Left lung (tissue), 10 donors: Measurements from ENCODE around the gene MRPL14. TPM values are rescaled to one million over a fixed set of nuclear protein-coding genes. Genes with fewer than 3 reads are reported as not detected.
A peak's percentile ranks its signal among the peaks of the same experiment; 100 is the strongest.

Experiments
- ATAC-seq: fragments of 200-7000 bp; cut with Tn5 transposase; one replicate; pipeline ENCODE4 v1.9.1; 2020; ENCODE audit warnings: moderate library complexity
- DNase-seq, 4 donors: peaks; one replicate each; pipeline ENCODE4 v3.0.0-alpha.2; 2013 to 2020
- H3K27ac ChIP-seq, 2 donors: fragments of 200-600 bp; sonication (generic) in 1 of 2; one replicate each; pipeline versions ENCODE4 v1.5.0 to v1.8.0; 2020 to 2021
- H3K27me3 ChIP-seq, 2 donors: fragments of 200-600 bp; sonication (generic) in 1 of 2; one replicate each; pipeline versions ENCODE4 v1.5.0 to v1.8.0; 2020 to 2021
- H3K36me3 ChIP-seq, 2 donors: fragments of 200-600 bp; sonication (generic) in 1 of 2; one replicate each; pipeline versions ENCODE4 v1.5.0 to v1.8.0; 2020 to 2021
- H3K4me1 ChIP-seq, 2 donors: fragments of 200-600 bp; one replicate each; pipeline ENCODE4 v1.8.0; 2021
- H3K4me3 ChIP-seq, 2 donors: fragments of 200-600 bp; sonication (generic) in 1 of 2; one replicate each; pipeline versions ENCODE4 v1.5.0 to v1.8.0; 2020 to 2021; ENCODE audit warnings: mild to moderate bottlenecking in 1 of 2
- H3K9me3 ChIP-seq, 2 donors: fragments of 200-600 bp; sonication (generic) in 1 of 2; one replicate each; pipeline versions ENCODE4 v1.5.0 to v1.8.0; 2020 to 2021
- intact Hi-C, 2 donors: fragments of 100-400 bp; cut with DNase I; formaldehyde crosslinking; loops; one replicate each; pipeline versions ENCODE4 v1.11.2 to v1.14.2; 2022
- polyA plus RNA-seq, 6 donors: library from polyadenylated mRNA; unstranded; fragments of 120-200 nt; gene quantifications; one replicate each; pipeline ENCODE4 v1.2.1, GENCODE V29; 2013; ENCODE audit not compliant: insufficient read length in 6 of 6
- total RNA-seq, 2 donors: library from RNA; stranded (reverse); fragmentation: NEBNext Ultra II Directional; extraction: Animal tissue kit (Norgen Biotek cat#: 25700); gene quantifications; one replicate each; pipeline ENCODE4 v1.2.1, GENCODE V29; 2021
- TF ChIP-seq, protein P1 (sequence below), 2 donors: fragments of 200-600 bp; sonication (generic) in 1 of 2; IDR thresholded peaks; one replicate each; pipeline versions ENCODE4 v1.5.0 to v1.8.0; 2021; ENCODE audit warnings: antibody characterized with exemption in 2 of 2
- donor health status: DM: no; HTN: yes; CAD: no.
- donor health status: DM: no; HTN: no; CAD: no.

The MRPL14 gene
- total and polyA plus RNA-seq, 8 donors = 29.8 to 100 (median 37.6) TPM

DNA sequence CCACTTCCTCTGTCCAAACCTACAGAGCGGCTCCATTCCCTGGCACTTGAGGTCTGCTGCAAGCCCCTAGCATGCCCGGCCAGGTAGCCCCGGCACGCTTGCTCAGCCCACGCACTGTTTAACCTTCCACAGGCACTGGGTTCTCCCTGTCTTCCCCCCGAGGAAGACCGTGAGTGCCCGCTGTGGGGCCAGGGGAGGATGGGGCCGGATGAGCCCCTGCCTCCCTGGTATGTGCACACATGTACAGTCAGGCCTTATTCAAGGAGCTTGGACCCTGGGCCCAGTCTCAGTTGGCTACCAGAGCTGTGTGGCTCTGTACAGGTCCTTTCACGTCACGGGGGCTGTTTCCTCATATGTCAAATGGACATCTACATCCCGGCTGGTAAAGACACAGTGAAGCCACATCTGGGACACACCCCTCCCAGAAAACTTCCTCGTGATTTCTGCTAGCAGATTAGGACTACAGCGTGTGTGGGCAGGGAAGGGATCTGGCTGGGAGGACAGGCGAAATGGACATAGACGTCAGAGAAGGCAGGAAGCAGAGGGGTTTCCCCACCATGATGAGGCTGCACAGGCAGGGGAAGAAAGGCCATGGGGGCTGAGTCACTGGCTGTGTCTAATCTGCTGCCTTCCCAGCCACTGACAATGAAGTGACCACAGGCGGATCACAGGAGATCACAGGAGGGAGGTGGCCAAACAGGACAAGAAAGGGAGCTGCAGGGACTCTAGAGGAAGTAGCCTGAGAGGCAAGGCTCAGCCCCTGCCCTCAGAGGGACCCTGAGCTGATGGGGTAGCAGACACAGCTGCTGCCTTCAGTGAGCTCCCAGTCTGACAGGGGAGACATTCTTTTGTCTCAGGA, 62.9 kb downstream of the MRPL14 start:
- TF ChIP-seq, protein P1, sequence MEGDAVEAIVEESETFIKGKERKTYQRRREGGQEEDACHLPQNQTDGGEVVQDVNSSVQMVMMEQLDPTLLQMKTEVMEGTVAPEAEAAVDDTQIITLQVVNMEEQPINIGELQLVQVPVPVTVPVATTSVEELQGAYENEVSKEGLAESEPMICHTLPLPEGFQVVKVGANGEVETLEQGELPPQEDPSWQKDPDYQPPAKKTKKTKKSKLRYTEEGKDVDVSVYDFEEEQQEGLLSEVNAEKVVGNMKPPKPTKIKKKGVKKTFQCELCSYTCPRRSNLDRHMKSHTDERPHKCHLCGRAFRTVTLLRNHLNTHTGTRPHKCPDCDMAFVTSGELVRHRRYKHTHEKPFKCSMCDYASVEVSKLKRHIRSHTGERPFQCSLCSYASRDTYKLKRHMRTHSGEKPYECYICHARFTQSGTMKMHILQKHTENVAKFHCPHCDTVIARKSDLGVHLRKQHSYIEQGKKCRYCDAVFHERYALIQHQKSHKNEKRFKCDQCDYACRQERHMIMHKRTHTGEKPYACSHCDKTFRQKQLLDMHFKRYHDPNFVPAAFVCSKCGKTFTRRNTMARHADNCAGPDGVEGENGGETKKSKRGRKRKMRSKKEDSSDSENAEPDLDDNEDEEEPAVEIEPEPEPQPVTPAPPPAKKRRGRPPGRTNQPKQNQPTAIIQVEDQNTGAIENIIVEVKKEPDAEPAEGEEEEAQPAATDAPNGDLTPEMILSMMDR (IDR thresholded peaks at IDR 0.05) = no peak
- peak in 1 of 4 donors; percentile 90 for DNase-seq
- no peaks in the 10 kb centered on the region for H3K27me3 ChIP-seq
- intact Hi-C loops = no loop called here
- H3K4me1 ChIP-seq = peaks cover 11 to 51% of the 10 kb centered on the region in 2 donors
- no peak overlapping the region for H3K4me3 ChIP-seq
- no peaks in the 10 kb centered on the region for H3K9me3 ChIP-seq
- H3K27ac ChIP-seq = peak overlapping the region in 1 of 2 donors; percentile 58
- ATAC-seq = peak; percentile 78
- H3K36me3 ChIP-seq = no peaks in the 10 kb centered on the region

DNA sequence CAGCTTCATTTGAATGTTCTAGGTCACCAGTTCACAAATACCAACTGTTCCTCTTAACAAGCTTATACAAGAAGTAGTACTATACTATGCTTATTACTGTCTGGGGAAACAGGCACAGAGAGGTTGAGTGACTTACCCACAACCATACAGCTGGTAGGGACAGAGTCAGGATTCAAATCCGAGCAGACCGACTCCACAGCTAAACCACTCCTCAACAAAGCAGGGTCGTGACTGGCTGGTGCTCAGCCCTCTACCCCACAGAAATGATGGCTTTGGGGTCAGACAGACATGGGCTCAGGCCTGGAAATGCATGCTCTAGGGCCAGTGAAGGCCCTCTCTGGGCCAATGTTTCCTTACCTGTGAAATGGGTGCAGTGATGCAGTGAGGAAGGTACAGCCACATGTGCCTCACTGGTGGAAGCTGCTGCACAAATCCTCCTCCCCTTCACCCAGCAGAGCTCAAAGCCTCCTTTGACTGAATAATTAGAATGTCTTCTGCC, 63.6 kb downstream of the MRPL14 start:
- Histone ChIP-seq H3K4me3 (no peak overlapping the region), H3K27ac (no peak overlapping the region), H3K4me1 (peaks cover 18 to 58% of the 10 kb centered on the region in 2 donors), H3K36me3 (no peaks in the 10 kb centered on the region), H3K27me3 (no peaks in the 10 kb centered on the region), H3K9me3 (no peaks in the 10 kb centered on the region)
- intact Hi-C loops = no loop called here
- TF ChIP-seq, protein P1 (IDR thresholded peaks at IDR 0.05) = no peak
- DNase-seq = no peak
- ATAC-seq = no peak

Other genes starting within 250 kb of the MRPL14 start
- gene TMEM63B, start 102 bp upstream of the MRPL14 start, total RNA-seq = 100 to 1,000 TPM in 1 of 2 donors, 10 to 100 TPM in 1; 79.9 to 186 TPM
- gene TMEM63B, start 102 bp upstream of the MRPL14 start, polyA plus RNA-seq = 10 to 100 TPM; 29.8 to 36.4 (median 31.7) TPM
- gene CAPN11, start 31.4 kb upstream of the MRPL14 start, total RNA-seq = under 1 TPM; 0.23 to 0.29 TPM
- under 1 TPM in 5 of 6 donors, not detected in 1; 0.10 to 0.28 (median 0.16) TPM for gene CAPN11, start 31.4 kb upstream of the MRPL14 start, polyA plus RNA-seq
- gene MYMX, start 89.5 kb upstream of the MRPL14 start, total RNA-seq = under 1 TPM in 1 of 2 donors, not detected in 1; 0.34 TPM
- under 1 TPM in 5 of 6 donors, not detected in 1; 0.21 to 0.79 (median 0.32) TPM for gene MYMX, start 89.5 kb upstream of the MRPL14 start, polyA plus RNA-seq
- 10 to 100 TPM; 46.8 to 48.2 TPM for gene SLC29A1, start 96.1 kb upstream of the MRPL14 start, total RNA-seq
- 10 to 100 TPM; 22.4 to 31.9 (median 26.6) TPM for gene SLC29A1, start 96.1 kb upstream of the MRPL14 start, polyA plus RNA-seq
- gene HSP90AB1, start 119.6 kb upstream of the MRPL14 start, total RNA-seq = 100 to 1,000 TPM; 726 to 810 TPM
- 1,000 to 10,000 TPM; 1,163 to 1,444 (median 1,283) TPM for gene HSP90AB1, start 119.6 kb upstream of the MRPL14 start, polyA plus RNA-seq
- gene SLC35B2, start 130.1 kb upstream of the MRPL14 start, total RNA-seq = 10 to 100 TPM; 43.7 to 50.0 TPM
- gene SLC35B2, start 130.1 kb upstream of the MRPL14 start, polyA plus RNA-seq = 10 to 100 TPM; 38.7 to 50.3 (median 43.0) TPM
- gene NFKBIE, start 138.1 kb upstream of the MRPL14 start, total RNA-seq = 10 to 100 TPM; 12.1 to 19.3 TPM
- 1 to 10 TPM; 7.5 to 9.2 (median 8.7) TPM for gene NFKBIE, start 138.1 kb upstream of the MRPL14 start, polyA plus RNA-seq
- gene TMEM151B, start 143.0 kb upstream of the MRPL14 start, total RNA-seq = not detected
- 1 to 10 TPM in 1 of 6 donors, under 1 TPM in 5; 0.70 to 1.2 (median 0.87) TPM for gene TMEM151B, start 143.0 kb upstream of the MRPL14 start, polyA plus RNA-seq
- 10 to 100 TPM; 10.8 to 13.5 TPM for gene AARS2, start 185.9 kb upstream of the MRPL14 start, total RNA-seq
- 10 to 100 TPM; 15.8 to 18.8 (median 16.7) TPM for gene AARS2, start 185.9 kb upstream of the MRPL14 start, polyA plus RNA-seq
- gene SPATS1, start 215.2 kb upstream of the MRPL14 start, total RNA-seq = under 1 TPM in 1 of 2 donors, not detected in 1; 0.45 TPM
- 1 to 10 TPM in 1 of 6 donors, under 1 TPM in 4, not detected in 1; 0.31 to 1.2 (median 0.38) TPM for gene SPATS1, start 215.2 kb upstream of the MRPL14 start, polyA plus RNA-seq